ENCODE data around the gene PNPLA6. TPM values are rescaled to one million over a fixed set of nuclear protein-coding genes. Genes with fewer than 3 reads are reported as not detected.

PNPLA6 gene
- total and polyA plus RNA-seq, 9 of the 15 experiments (the other 6 are each of a cell fraction or from before 2014, with no cell fraction given): 0.07 to 30.2 (median 8.3) TPM

- Histone ChIP-seq H2AFZ (ENCODE audit: low read depth, low read length) (peak within 1 kb of the TSS; percentile 94), H3K4me3 (peak within 1 kb of the TSS; percentile 40), H3K79me2 (ENCODE audit: control insufficient read depth, insufficient read depth, low read length) (no peaks in the 10 kb centered on the region), H3K27ac (ENCODE audit: extremely low read depth, low read depth, low read length) (peak within 1 kb of the TSS; percentile 1; the same call in 1 of the 3 replicates), H3K9ac (ENCODE audit: insufficient read depth in 1 of 2, low read depth in 2 of 2, low read length in 2 of 2) (peak within 1 kb of the TSS; percentile 60 to 90), H3K36me3 (ENCODE audit: control insufficient read depth, insufficient read depth, low read length) (no peaks in the 10 kb centered on the region), H3K4me1 (replicated peaks in 1 of 2; ENCODE audit: control insufficient read depth in 2 of 2, insufficient read depth in 2 of 2, low read length in 2 of 2) (peaks cover 11 to 22% of the 10 kb centered on the region in 2 experiments), H3K27me3 (ENCODE audit: control insufficient read depth in 2 of 2, insufficient read depth in 2 of 2, low read length in 2 of 2) (no peaks in the 10 kb centered on the region), H3K9me1 (ENCODE audit: control insufficient read depth, insufficient read depth, low read length) (no peaks in the 10 kb centered on the region), H3K9me3 (replicated peaks; ENCODE audit: control insufficient read depth, insufficient read depth, low read depth, low read length) (no peaks in the 10 kb centered on the region), H4K20me1 (replicated peaks; ENCODE audit: control insufficient read depth, insufficient read depth, low read length) (no peaks in the 10 kb centered on the region), H3K4me2 (ENCODE audit: insufficient read depth, low read length) (peak within 1 kb of the TSS; percentile 64)
- peak; percentile 98 for ATAC-seq
- POLR2A ChIA-PET: interaction anchor here (0.6 to 1.4 kb wide), 2 partner anchors 11 to 20 kb away, joined by 3 read pairs; partner anchors contain the start of gene PNPLA6
- CTCF ChIA-PET (ENCODE audit: low intra/inter-chr PET ratio): no interaction called here
- no peak for FAIRE-seq
- no TSS peak for BruUV-seq (replicated peaks)
- in situ Hi-C loops (cut with MboI): no loop called here
- intact Hi-C loops (cut with micrococcal nuclease): no loop called here
- DNase-seq (ENCODE audit: extremely low read depth in 1 of 4, low spot score in 3 of 4): peak; percentile 82 to 91 (median 88)
- WGBS (ENCODE audit: insufficient coverage, low coverage, missing lambda C conversion rate): 11% methylated on average over 12 of the region's 33 CpGs
- TF ChIP-seq PYGO2 (tag; IDR thresholded peaks at IDR 0.05): no peak
- 0 out of 2 replicates have a peak, but pooled peaks have one; percentile 31 for TF ChIP-seq MTA2 (IDR thresholded peaks at IDR 0.05; ENCODE audit: low read depth)
- TF ChIP-seq HMGN3 (IDR thresholded peaks at IDR 0.05; ENCODE audit: borderline replicate concordance, extremely low read depth, insufficient read length, low read depth, low read length): peak; percentile 59
- TF ChIP-seq ZHX1 (conservative IDR thresholded peaks at IDR 0.05; ENCODE audit: low read length): no peak
- TF ChIP-seq SIX5 (IDR thresholded peaks at IDR 0.05; ENCODE audit: borderline replicate concordance in 1 of 2, insufficient read depth in 1 of 2, low read depth in 1 of 2, low read length in 2 of 2): peak; percentile 64 to 66; a peak in 3 of 4 replicates
- TF ChIP-seq SMARCE1 (IDR thresholded peaks at IDR 0.05): 0 out of 2 replicates have a peak, but pooled peaks have one; percentile 39
- TF ChIP-seq BCLAF1 (IDR thresholded peaks at IDR 0.05; ENCODE audit: borderline replicate concordance in 1 of 2, control insufficient read depth in 1 of 2, low read depth in 2 of 2, low read length in 1 of 2): no peak
- peak; percentile 42 for TF ChIP-seq CCNT2 (IDR thresholded peaks at IDR 0.05; ENCODE audit: borderline replicate concordance, extremely low read depth, insufficient read length, low read depth, low read length)
- peak; percentile 69; the same call in 1 of the 2 replicates for TF ChIP-seq CTBP1 (IDR thresholded peaks at IDR 0.05; ENCODE audit: borderline replicate concordance)
- peak; percentile 35; the same call in 1 of the 2 replicates for TF ChIP-seq MIER1 (IDR thresholded peaks at IDR 0.05; ENCODE audit: low read depth)
- no peak for TF ChIP-seq ZNF76 (CRISPR knock-in tag; IDR thresholded peaks at IDR 0.05; ENCODE audit: borderline replicate concordance)
- no peak for TF ChIP-seq CREB1 (IDR thresholded peaks at IDR 0.05)
- TF ChIP-seq CREB1 (CRISPR knock-in tag; IDR thresholded peaks at IDR 0.05): no peak
- no peak for TF ChIP-seq SIRT6 (IDR thresholded peaks at IDR 0.05; ENCODE audit: low read depth, low read length)
- TF ChIP-seq ARHGAP35 (IDR thresholded peaks at IDR 0.05; ENCODE audit: partially characterized antibody): peak; percentile 65
- no peak for TF ChIP-seq CHCHD3 (CRISPR knock-in tag; IDR thresholded peaks at IDR 0.05)
- peak; percentile 19; the same call in 1 of the 2 replicates for TF ChIP-seq NFIC (IDR thresholded peaks at IDR 0.05)
These were observed 19.8 kb upstream of the PNPLA6 start, which contains the start of gene ZNF358 for GRCh38 chr19:7515645-7516151. ZNF358 (plus strand) TSS chr19:7516103; CDS start chr19:7519243, 3,140 bp downstream.
